MM.1S (cell line): ENCODE results near the gene LRRTM2.

Experiments used
- DNase-seq: peaks from one replicate; pipeline ENCODE4 v3.0.0-alpha.2; 2015
- H2AFZ ChIP-seq: fragments of 300-600 bp; sonication (generic); 2 replicates; pipeline ENCODE4 v1.6.0; 2016; ENCODE audit warnings: antibody characterized with exemption, low read length
- H3F3A ChIP-seq: fragments of 300-600 bp; sonication (generic); 2 replicates; pipeline ENCODE4 v1.6.1; 2016; ENCODE audit warnings: mild to moderate bottlenecking, antibody characterized with exemption, low read length, moderate library complexity, mixed read lengths; ENCODE audit not compliant: insufficient read depth
- H3K27ac ChIP-seq: fragments of 300-600 bp; sonication (generic); 2 replicates; pipeline ENCODE4 v1.5.1; 2016; ENCODE audit warnings: mild to moderate bottlenecking, low read length
- H3K27me3 ChIP-seq: fragments of 300-600 bp; sonication (generic); replicated peaks from 2 replicates; pipeline ENCODE4 v1.6.0; 2016; ENCODE audit warnings: low read length; ENCODE audit not compliant: insufficient read depth
- H3K36me3 ChIP-seq: fragments of 300-600 bp; sonication (generic); replicated peaks from 2 replicates; pipeline ENCODE4 v1.6.1; 2016; ENCODE audit warnings: mild to moderate bottlenecking, low read length, mixed read lengths; ENCODE audit not compliant: insufficient read depth
- H3K4me1 ChIP-seq: fragments of 300-600 bp; sonication (generic); 2 replicates; pipeline ENCODE4 v1.6.1; 2016; ENCODE audit warnings: low read length, mixed read lengths
- H3K4me2 ChIP-seq: fragments of 300-600 bp; sonication (generic); 2 replicates; pipeline ENCODE4 v1.6.0; 2016; ENCODE audit warnings: low read depth, low read length
- H3K4me3 ChIP-seq: fragments of 300-600 bp; sonication (generic); 2 replicates; pipeline ENCODE4 v1.5.1; 2016; ENCODE audit warnings: low read length, mixed read lengths
- H3K79me2 ChIP-seq: fragments of 300-600 bp; sonication (generic); 2 replicates; pipeline ENCODE4 v1.6.1; 2016; ENCODE audit warnings: mixed run types, low read length, mixed read lengths
- H3K9ac ChIP-seq: fragments of 300-600 bp; sonication (generic); 2 replicates; pipeline ENCODE4 v1.6.1; 2016; ENCODE audit warnings: low read length, mixed read lengths
- H3K9me2 ChIP-seq: fragments of 300-600 bp; sonication (generic); replicated peaks from 2 replicates; pipeline ENCODE4 v1.6.1; 2016; ENCODE audit warnings: mild to moderate bottlenecking, low read length, mixed read lengths; ENCODE audit not compliant: insufficient read depth
- H3K9me3 ChIP-seq: fragments of 300-600 bp; sonication (generic); replicated peaks from 2 replicates; pipeline ENCODE4 v1.6.1; 2016; ENCODE audit warnings: mild to moderate bottlenecking, low read length, mixed read lengths; ENCODE audit not compliant: insufficient read depth
- H4K20me1 ChIP-seq: fragments of 300-600 bp; sonication (generic); 2 replicates; pipeline ENCODE4 v1.6.1; 2016; ENCODE audit warnings: mild to moderate bottlenecking, low read length, moderate library complexity, mixed read lengths; ENCODE audit not compliant: insufficient read depth
- EZH2 ChIP-seq: fragments of 300-600 bp; sonication (generic); optimal IDR thresholded peaks from 2 replicates; pipeline ENCODE3; 2017; ENCODE audit warnings: low read depth, mild to moderate bottlenecking, antibody characterized with exemption, low read length, mixed read lengths
- EZH2phosphoT487 ChIP-seq: fragments of 300-600 bp; sonication (generic); IDR thresholded peaks from 2 replicates; pipeline ENCODE4 v1.6.1; 2018; ENCODE audit warnings: antibody characterized with exemption, low read length
- TF ChIP-seq, protein P1 (sequence below): fragments of 300-600 bp; sonication (generic); IDR thresholded peaks from 2 replicates; pipeline ENCODE4 v1.5.1; 2016; ENCODE audit warnings: antibody characterized with exemption, low read length, mixed read lengths

LRRTM2 gene

DNA sequence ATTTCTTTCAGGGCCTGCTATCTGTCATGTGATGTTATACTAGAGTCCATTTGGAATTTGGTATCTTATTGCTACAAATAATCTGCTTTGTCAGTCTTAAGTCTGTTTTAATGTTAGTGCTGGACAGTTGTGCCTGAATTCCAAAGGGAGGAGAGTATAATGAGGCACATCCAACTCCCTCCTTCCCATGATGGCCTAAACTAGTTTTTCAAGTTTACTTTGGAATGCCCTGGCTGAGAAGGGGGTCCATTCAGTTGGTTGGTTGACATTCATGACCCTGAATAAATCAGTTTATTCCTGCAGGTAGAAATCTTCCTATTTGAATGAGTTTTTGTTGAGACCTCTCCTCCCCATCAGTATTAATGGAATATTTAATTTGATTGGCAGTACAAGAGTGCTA is 9.4 kb upstream of the LRRTM2 start:
- no peak overlapping the region for H3K4me2 ChIP-seq
- H3K9me3 ChIP-seq: no peaks in the 10 kb centered on the region
- no peak overlapping the region for H3K4me3 ChIP-seq
- H3K9me2 ChIP-seq: no peaks in the 10 kb centered on the region
- peaks cover 3% of the 10 kb centered on the region; the same call in 1 of the 2 replicates for H3K79me2 ChIP-seq
- TF ChIP-seq EZH2phosphoT487: no peak
- no peak for TF ChIP-seq EZH2
- TF ChIP-seq, protein P1, sequence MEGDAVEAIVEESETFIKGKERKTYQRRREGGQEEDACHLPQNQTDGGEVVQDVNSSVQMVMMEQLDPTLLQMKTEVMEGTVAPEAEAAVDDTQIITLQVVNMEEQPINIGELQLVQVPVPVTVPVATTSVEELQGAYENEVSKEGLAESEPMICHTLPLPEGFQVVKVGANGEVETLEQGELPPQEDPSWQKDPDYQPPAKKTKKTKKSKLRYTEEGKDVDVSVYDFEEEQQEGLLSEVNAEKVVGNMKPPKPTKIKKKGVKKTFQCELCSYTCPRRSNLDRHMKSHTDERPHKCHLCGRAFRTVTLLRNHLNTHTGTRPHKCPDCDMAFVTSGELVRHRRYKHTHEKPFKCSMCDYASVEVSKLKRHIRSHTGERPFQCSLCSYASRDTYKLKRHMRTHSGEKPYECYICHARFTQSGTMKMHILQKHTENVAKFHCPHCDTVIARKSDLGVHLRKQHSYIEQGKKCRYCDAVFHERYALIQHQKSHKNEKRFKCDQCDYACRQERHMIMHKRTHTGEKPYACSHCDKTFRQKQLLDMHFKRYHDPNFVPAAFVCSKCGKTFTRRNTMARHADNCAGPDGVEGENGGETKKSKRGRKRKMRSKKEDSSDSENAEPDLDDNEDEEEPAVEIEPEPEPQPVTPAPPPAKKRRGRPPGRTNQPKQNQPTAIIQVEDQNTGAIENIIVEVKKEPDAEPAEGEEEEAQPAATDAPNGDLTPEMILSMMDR: no peak
- peaks cover 18% of the 10 kb centered on the region for H3K36me3 ChIP-seq
- no peak overlapping the region for H3K9ac ChIP-seq
- no peak overlapping the region for H2AFZ ChIP-seq
- no peaks in the 10 kb centered on the region for H3K4me1 ChIP-seq
- no peaks in the 10 kb centered on the region for H3F3A ChIP-seq
- no peaks in the 10 kb centered on the region for H3K27me3 ChIP-seq
- DNase-seq: no peak
- no peaks in the 10 kb centered on the region for H4K20me1 ChIP-seq
- H3K27ac ChIP-seq: no peak overlapping the region

DNA sequence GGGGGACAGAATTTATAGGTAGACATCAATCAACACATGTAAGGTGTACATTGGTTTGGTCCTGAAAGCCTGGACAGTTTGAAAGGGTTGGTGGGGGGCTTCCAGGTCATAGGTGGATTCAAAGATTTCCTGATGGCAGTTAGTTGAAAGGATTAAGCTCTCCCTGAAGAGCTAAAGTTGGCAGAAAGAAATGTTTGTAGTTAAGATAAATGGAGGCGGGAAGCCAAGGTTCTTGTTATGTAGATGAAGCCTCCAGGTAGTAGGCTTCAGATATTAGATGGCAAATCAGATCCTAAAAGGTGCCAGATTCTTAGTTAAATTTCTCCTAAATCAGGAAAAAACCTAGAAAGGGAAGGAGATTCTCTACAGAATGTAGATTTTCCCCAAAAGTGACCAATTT is 9.0 kb upstream of the LRRTM2 start:
- H3K27me3 ChIP-seq: no peaks in the 10 kb centered on the region
- no peaks in the 10 kb centered on the region for H3K9me2 ChIP-seq
- H3K4me2 ChIP-seq: no peak overlapping the region
- no peaks in the 10 kb centered on the region for H3K9me3 ChIP-seq
- H3K36me3 ChIP-seq: peaks cover 16% of the 10 kb centered on the region
- no peaks in the 10 kb centered on the region for H4K20me1 ChIP-seq
- peaks cover 3% of the 10 kb centered on the region; the same call in 1 of the 2 replicates for H3K79me2 ChIP-seq
- H3K4me3 ChIP-seq: no peak overlapping the region
- H2AFZ ChIP-seq: no peak overlapping the region
- no peak overlapping the region for H3K9ac ChIP-seq
- DNase-seq: no peak
- TF ChIP-seq EZH2 (no peak), EZH2phosphoT487 (no peak)
- TF ChIP-seq, protein P1: no peak
- H3F3A ChIP-seq: no peaks in the 10 kb centered on the region
- no peak overlapping the region for H3K27ac ChIP-seq
- H3K4me1 ChIP-seq: no peaks in the 10 kb centered on the region

DNA sequence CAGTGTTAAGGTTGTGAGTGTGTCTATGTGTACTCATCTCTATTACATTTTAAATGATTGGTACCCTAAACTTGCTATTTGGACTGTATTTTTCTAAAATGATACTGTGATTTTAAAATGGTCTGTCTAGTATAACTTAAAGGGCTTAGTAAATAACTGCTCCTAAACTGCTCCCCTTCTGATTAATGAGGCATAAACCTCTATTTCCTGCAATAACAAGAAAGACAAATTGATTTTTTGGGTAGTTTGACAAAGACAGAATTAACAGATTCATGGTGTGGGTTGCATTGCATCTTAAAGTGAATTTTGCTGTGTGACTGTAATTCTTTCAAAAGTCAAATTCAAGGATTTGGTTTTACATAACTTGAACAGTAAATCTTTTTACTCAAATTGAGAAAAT is 8.1 kb upstream of the LRRTM2 start:
- H3K4me1 ChIP-seq: no peaks in the 10 kb centered on the region
- H4K20me1 ChIP-seq: no peaks in the 10 kb centered on the region
- H3K36me3 ChIP-seq: peaks cover 11% of the 10 kb centered on the region; the same call in 1 of the 2 replicates
- H2AFZ ChIP-seq: no peak overlapping the region
- H3K9ac ChIP-seq: no peak overlapping the region
- H3K4me3 ChIP-seq: no peak overlapping the region
- H3K4me2 ChIP-seq: no peak overlapping the region
- DNase-seq: no peak
- H3K9me2 ChIP-seq: no peaks in the 10 kb centered on the region
- no peaks in the 10 kb centered on the region for H3F3A ChIP-seq
- peaks cover 4% of the 10 kb centered on the region; the same call in 1 of the 2 replicates for H3K79me2 ChIP-seq
- TF ChIP-seq EZH2: no peak
- TF ChIP-seq, protein P1: no peak
- no peak for TF ChIP-seq EZH2phosphoT487
- H3K9me3 ChIP-seq: no peaks in the 10 kb centered on the region
- no peaks in the 10 kb centered on the region for H3K27me3 ChIP-seq
- H3K27ac ChIP-seq: no peak overlapping the region
